Astrocyte of the spinal cord (primary cell): ENCODE results near the gene MITF.

ENCODE experiments used
- DNase-seq: peaks from one replicate; pipeline ENCODE4 v3.0.0; 2011; ENCODE audit warnings: low read depth, low spot score
- H3K4me3 ChIP-seq: 2 replicates; pipeline ENCODE4 v1.5.1; 2011; ENCODE audit warnings: low read depth, mild to moderate bottlenecking, low read length, moderate library complexity
- CTCF ChIP-seq: IDR thresholded peaks from 2 replicates; pipeline ENCODE4 v1.5.1; 2012; ENCODE audit warnings: low read depth, mild to moderate bottlenecking, low read length, inconsistent platforms
- in situ Hi-C: cut with HindIII; loops from 2 replicates; pipeline ENCODE4 v1.10.0; 2017; ENCODE audit warnings: low sequenced_read_pairs

Gene MITF

GRCh38 chr3:69930564-69930963 lies 191.3 kb downstream of the MITF start:
- DNase-seq: no peak
- in situ Hi-C loops: no loop called here
- no peak for TF ChIP-seq CTCF
- H3K4me3 ChIP-seq: no peak overlapping the region

GRCh38 chr3:69932087-69932486 lies 192.8 kb downstream of the MITF start:
- no peak overlapping the region for H3K4me3 ChIP-seq
- in situ Hi-C loops: no loop called here
- TF ChIP-seq CTCF: no peak
- DNase-seq: no peak

GRCh38 chr3:69932501-69932900 lies 193.2 kb downstream of the MITF start:
- no peak for DNase-seq
- no peak for TF ChIP-seq CTCF
- no peak overlapping the region for H3K4me3 ChIP-seq
- in situ Hi-C loops: no loop called here

GRCh38 chr3:69934398-69934797 lies 195.1 kb downstream of the MITF start:
- no peak overlapping the region for H3K4me3 ChIP-seq
- in situ Hi-C loops: no loop called here
- DNase-seq: no peak
- no peak for TF ChIP-seq CTCF

GRCh38 chr3:69936266-69936665 lies 197.0 kb downstream of the MITF start:
- TF ChIP-seq CTCF: no peak
- no peak for DNase-seq
- in situ Hi-C loops: no loop called here
- H3K4me3 ChIP-seq: no peak overlapping the region

- in situ Hi-C loops: no loop called here
- TF ChIP-seq CTCF: no peak
- no peak for DNase-seq
- H3K4me3 ChIP-seq: no peak overlapping the region
These were observed 198.8 kb downstream of the MITF start for GRCh38 chr3:69938061-69938460.

GRCh38 chr3:69938931-69939330 lies 199.7 kb downstream of the MITF start:
- DNase-seq: no peak
- TF ChIP-seq CTCF: no peak
- in situ Hi-C loops: no loop called here
- no peak overlapping the region for H3K4me3 ChIP-seq
